HEK293T (cell line): ENCODE results near the gene FLG2.

ENCODE experiments used
- CTCF ChIA-PET: fragments of 350-600 bp; formaldehyde crosslinking; extraction: SDS; loops from one replicate; lab custom pipeline; 2021; ENCODE audit warnings: antibody characterized with exemption, inconsistent platforms; lab: Yijun Ruan, JAX
- POLR2A ChIA-PET: fragments of 350-600 bp; formaldehyde crosslinking; extraction: SDS; loops from one replicate; lab custom pipeline; 2020; ENCODE audit warnings: antibody characterized with exemption, inconsistent platforms; lab: Yijun Ruan, JAX
- DNase-seq: peaks from one replicate; pipeline ENCODE4 v3.0.0; 2012; ENCODE audit warnings: mixed read lengths; ENCODE audit errors: extremely low spot score
- ARNT ChIP-seq: fragments of 450-650 bp; IDR thresholded peaks from 2 replicates; pipeline ENCODE4 v1.6.1; 2017; ENCODE audit warnings: mild to moderate bottlenecking
- BHLHE40 ChIP-seq: fragments of 450-650 bp; IDR thresholded peaks from 2 replicates; pipeline ENCODE4 v1.6.1; 2016; ENCODE audit warnings: mild to moderate bottlenecking, moderate library complexity, borderline replicate concordance
- CTBP1 ChIP-seq: fragments of 450-650 bp; IDR thresholded peaks from 2 replicates; pipeline ENCODE4 v1.6.1; 2016; ENCODE audit warnings: borderline replicate concordance
- ELF4 ChIP-seq: fragments of 450-650 bp; IDR thresholded peaks from 2 replicates; pipeline ENCODE4 v1.6.1; 2017; ENCODE audit warnings: antibody characterized with exemption
- FOXA1 ChIP-seq: fragments of 450-650 bp; IDR thresholded peaks from 2 replicates; pipeline ENCODE4 v1.6.1; 2016; ENCODE audit warnings: mild to moderate bottlenecking
- FOXK2 ChIP-seq: fragments of 450-650 bp; IDR thresholded peaks from 2 replicates; pipeline ENCODE4 v1.6.1; 2016; ENCODE audit warnings: mild to moderate bottlenecking
- FOXM1 ChIP-seq: fragments of 450-650 bp; IDR thresholded peaks from 2 replicates; pipeline ENCODE4 v1.6.1; 2017; ENCODE audit warnings: mild to moderate bottlenecking, borderline replicate concordance
- HDGF ChIP-seq: fragments of 450-650 bp; IDR thresholded peaks from 2 replicates; pipeline ENCODE4 v1.6.1; 2017; ENCODE audit warnings: antibody characterized with exemption, borderline replicate concordance
- L3MBTL2 ChIP-seq: fragments of 450-650 bp; conservative IDR thresholded peaks from 2 replicates; pipeline ENCODE4 v1.6.1; 2016; ENCODE audit warnings: mild to moderate bottlenecking
- LEF1 ChIP-seq: fragments of 450-650 bp; IDR thresholded peaks from 2 replicates; pipeline ENCODE4 v1.6.1; 2017; ENCODE audit warnings: mild to moderate bottlenecking, borderline replicate concordance
- NFRKB ChIP-seq: fragments of 450-650 bp; IDR thresholded peaks from 2 replicates; pipeline ENCODE4 v1.6.1; 2016; ENCODE audit warnings: mild to moderate bottlenecking, moderate library complexity
- PKNOX1 ChIP-seq: fragments of 450-650 bp; IDR thresholded peaks from 2 replicates; pipeline ENCODE4 v1.6.1; 2016
- SP1 ChIP-seq: fragments of 450-650 bp; IDR thresholded peaks from 2 replicates; pipeline ENCODE4 v1.6.1; 2017
- SUZ12 ChIP-seq: fragments of 450-650 bp; IDR thresholded peaks from 2 replicates; pipeline ENCODE4 v1.6.1; 2016; ENCODE audit warnings: mild to moderate bottlenecking
- TARDBP ChIP-seq: fragments of 450-650 bp; IDR thresholded peaks from 2 replicates; pipeline ENCODE4 v1.6.1; 2016
- ZNF384 ChIP-seq: fragments of 450-650 bp; IDR thresholded peaks from 2 replicates; pipeline ENCODE4 v1.6.1; 2016

The FLG2 gene

GRCh38 chr1:152388889-152389288, 29.1 kb upstream of the FLG2 start:
- TF ChIP-seq FOXK2 = no peak
- no peak for TF ChIP-seq HDGF
- TF ChIP-seq ARNT = no peak
- no peak for TF ChIP-seq CTBP1
- POLR2A ChIA-PET = no interaction called here
- DNase-seq = no peak
- CTCF ChIA-PET = no interaction called here

GRCh38 chr1:152386940-152387339, 27.1 kb upstream of the FLG2 start:
- DNase-seq = no peak
- CTCF ChIA-PET = interaction anchor here (1.4 kb wide), 1 partner anchor 12 kb away, joined by 3 read pairs; no protein-coding TSS in a partner anchor
- POLR2A ChIA-PET = no interaction called here
- TF ChIP-seq SP1 = no peak
- no peak for TF ChIP-seq PKNOX1
- TF ChIP-seq ZNF384 = no peak
- no peak for TF ChIP-seq ARNT
- TF ChIP-seq L3MBTL2 = no peak
- TF ChIP-seq TARDBP = no peak
- no peak for TF ChIP-seq HDGF
- TF ChIP-seq LEF1 = no peak
- TF ChIP-seq FOXM1 = no peak
- no peak for TF ChIP-seq FOXK2
- TF ChIP-seq BHLHE40 = no peak
- TF ChIP-seq SUZ12 = no peak
- TF ChIP-seq CTBP1 = no peak
- TF ChIP-seq ELF4 = no peak
- TF ChIP-seq NFRKB = no peak

GRCh38 chr1:152380932-152381331, 21.1 kb upstream of the FLG2 start:
- no peak for DNase-seq
- CTCF ChIA-PET = no interaction called here
- POLR2A ChIA-PET = no interaction called here
- TF ChIP-seq FOXM1 = no peak
- TF ChIP-seq BHLHE40 = no peak
- TF ChIP-seq ELF4 = no peak
- TF ChIP-seq HDGF = no peak
- TF ChIP-seq NFRKB = no peak
- no peak for TF ChIP-seq TARDBP
- TF ChIP-seq FOXA1 = no peak
- TF ChIP-seq SUZ12 = no peak

GRCh38 chr1:152374451-152374850, 14.6 kb upstream of the FLG2 start:
- no peak for TF ChIP-seq BHLHE40
- CTCF ChIA-PET = no interaction called here
- DNase-seq = no peak
- POLR2A ChIA-PET = no interaction called here

GRCh38 chr1:152372672-152373071, 12.9 kb upstream of the FLG2 start:
- ChIA-PET CTCF (interaction anchor here (1.2 kb wide), 1 partner anchor 25 kb away, joined by 3 read pairs; no protein-coding TSS in a partner anchor), POLR2A (no interaction called here)
- TF ChIP-seq HDGF (no peak), BHLHE40 (no peak), SUZ12 (no peak), CTBP1 (no peak), TARDBP (no peak), FOXM1 (no peak), SP1 (no peak), L3MBTL2 (no peak), FOXK2 (no peak), PKNOX1 (no peak), NFRKB (no peak), ARNT (no peak)
- DNase-seq = no peak

GRCh38 chr1:152367436-152367835, 7.6 kb upstream of the FLG2 start:
- DNase-seq = no peak
- TF ChIP-seq L3MBTL2 = no peak
- no peak for TF ChIP-seq SP1
- no peak for TF ChIP-seq BHLHE40
- no peak for TF ChIP-seq LEF1
- TF ChIP-seq ELF4 = no peak
- TF ChIP-seq SUZ12 = no peak
- TF ChIP-seq FOXA1 = no peak
- TF ChIP-seq ARNT = no peak
- TF ChIP-seq FOXK2 = no peak
- no peak for TF ChIP-seq FOXM1
- no peak for TF ChIP-seq ZNF384
- CTCF ChIA-PET = interaction anchor here (0.8 kb wide), 1 partner anchor 20 kb away, joined by 3 read pairs; no protein-coding TSS in a partner anchor
- POLR2A ChIA-PET = no interaction called here

- ChIA-PET CTCF (no interaction called here), POLR2A (no interaction called here)
- TF ChIP-seq ARNT (no peak), ELF4 (no peak), SP1 (no peak), ZNF384 (no peak), LEF1 (no peak), BHLHE40 (no peak), L3MBTL2 (no peak)
- DNase-seq = no peak
These were observed 3.1 kb downstream of the FLG2 start for GRCh38 chr1:152356736-152357135.

GRCh38 chr1:152349611-152350010, 10.2 kb downstream of the FLG2 start:
- no peak for DNase-seq
- ChIA-PET CTCF (no interaction called here), POLR2A (no interaction called here)
- TF ChIP-seq FOXA1 = no peak
- no peak for TF ChIP-seq FOXK2
- TF ChIP-seq NFRKB = no peak
- no peak for TF ChIP-seq ARNT
- no peak for TF ChIP-seq HDGF
- TF ChIP-seq ELF4 = no peak
- no peak for TF ChIP-seq SP1
- TF ChIP-seq LEF1 = no peak
- no peak for TF ChIP-seq SUZ12
- no peak for TF ChIP-seq TARDBP
- no peak for TF ChIP-seq ZNF384
- TF ChIP-seq CTBP1 = no peak
- no peak for TF ChIP-seq L3MBTL2
- TF ChIP-seq PKNOX1 = no peak
- no peak for TF ChIP-seq BHLHE40
- TF ChIP-seq FOXM1 = no peak
